Left renal cortex interstitium (tissue), 4 donors: ENCODE results near the gene GPR39. TPM values are rescaled to one million over a fixed set of nuclear protein-coding genes. Genes with fewer than 3 reads are reported as not detected.
A peak's percentile ranks its signal among the peaks of the same experiment; 100 is the strongest.

ENCODE experiments used
- DNase-seq, 4 donors: peaks; one replicate each; pipeline ENCODE4 v3.0.0-alpha.2; 2013; ENCODE audit warnings: low read depth in 4 of 4, low spot score in 2 of 4, missing footprints in 1 of 4
- polyA plus RNA-seq, 4 donors: library from polyadenylated mRNA; unstranded; fragments of 120-200 nt; gene quantifications; one replicate each; pipeline ENCODE4 v1.2.1, GENCODE V29; 2013; ENCODE audit not compliant: insufficient read length in 4 of 4

Gene GPR39
- polyA plus RNA-seq, 4 donors = 3.0 to 4.6 (median 3.5) TPM

GRCh38 chr2:132407784-132408183, 8.8 kb upstream of the GPR39 start:
- DNase-seq = no peak

DNA sequence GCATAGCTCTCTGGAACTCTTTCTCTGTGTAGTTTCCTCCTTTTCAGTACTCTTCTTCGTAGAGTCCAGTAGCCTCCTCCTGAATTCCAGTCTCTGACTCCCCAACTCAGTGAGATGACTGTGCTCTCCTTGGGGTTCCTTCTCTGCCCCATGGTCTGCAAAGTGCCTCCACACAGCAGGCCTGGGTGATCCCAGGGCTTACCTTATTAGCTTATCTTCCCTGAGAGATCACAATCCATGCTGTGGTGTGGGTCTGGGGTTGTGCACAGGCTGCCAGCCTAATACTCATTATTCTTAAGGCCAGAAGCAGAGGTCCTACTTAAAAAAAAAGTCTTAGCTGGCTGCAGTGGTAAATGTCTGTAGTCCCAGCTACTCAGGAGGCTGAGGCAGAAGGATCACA, 4.6 kb upstream of the GPR39 start:
- no peak for DNase-seq

GRCh38 chr2:132414081-132414480, 2.5 kb upstream of the GPR39 start:
- no peak for DNase-seq

GRCh38 chr2:132415256-132415914, 1.2 kb upstream of the GPR39 start:
- DNase-seq = no peak

- DNase-seq = peak; percentile 27 to 81 (median 67)
Measured at GRCh38 chr2:132415915-132416722, 486 bp upstream of the GPR39 start.

GRCh38 chr2:132417430-132418035, 928 bp downstream of the GPR39 start:
- DNase-seq = no peak

DNA sequence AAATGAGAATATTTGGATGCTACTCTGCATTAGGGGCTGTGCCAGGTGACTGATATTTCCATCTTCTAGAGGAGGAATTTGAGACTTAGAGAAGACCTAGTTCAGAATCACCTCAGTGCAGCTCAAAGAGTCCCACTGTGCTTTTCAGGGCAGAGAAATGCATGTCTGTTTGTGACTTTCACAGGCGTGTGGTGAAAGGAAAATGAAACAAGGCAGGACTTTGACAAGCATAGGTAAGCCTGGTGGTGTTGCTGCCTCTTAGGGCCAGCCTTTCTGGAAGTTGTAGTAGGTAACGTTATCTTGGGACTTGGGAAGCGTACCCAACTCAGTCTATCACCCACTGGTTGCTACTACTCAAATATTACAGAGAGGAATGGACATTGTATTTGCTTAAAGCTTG, 2.6 kb downstream of the GPR39 start:
- no peak for DNase-seq

DNA sequence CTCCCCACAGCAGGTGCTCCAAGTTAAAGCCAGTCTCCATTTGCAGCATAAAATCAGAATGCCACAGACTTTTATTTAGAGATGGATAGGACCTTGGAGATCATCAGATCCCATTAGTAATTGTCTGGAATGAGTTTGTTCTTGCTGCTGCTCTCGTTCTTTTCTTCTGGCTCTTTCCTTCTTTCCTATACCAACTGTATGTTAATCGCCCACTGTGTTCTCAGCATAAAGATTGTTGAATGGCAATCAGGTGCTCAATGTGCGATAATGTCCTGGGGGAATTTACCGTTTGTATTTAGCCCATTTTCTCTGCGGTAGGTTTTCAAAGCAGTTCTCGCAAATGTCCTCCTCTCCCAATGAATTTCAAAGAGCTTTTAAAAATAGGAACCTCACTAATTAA, 3.3 kb downstream of the GPR39 start:
- DNase-seq = no peak

DNA sequence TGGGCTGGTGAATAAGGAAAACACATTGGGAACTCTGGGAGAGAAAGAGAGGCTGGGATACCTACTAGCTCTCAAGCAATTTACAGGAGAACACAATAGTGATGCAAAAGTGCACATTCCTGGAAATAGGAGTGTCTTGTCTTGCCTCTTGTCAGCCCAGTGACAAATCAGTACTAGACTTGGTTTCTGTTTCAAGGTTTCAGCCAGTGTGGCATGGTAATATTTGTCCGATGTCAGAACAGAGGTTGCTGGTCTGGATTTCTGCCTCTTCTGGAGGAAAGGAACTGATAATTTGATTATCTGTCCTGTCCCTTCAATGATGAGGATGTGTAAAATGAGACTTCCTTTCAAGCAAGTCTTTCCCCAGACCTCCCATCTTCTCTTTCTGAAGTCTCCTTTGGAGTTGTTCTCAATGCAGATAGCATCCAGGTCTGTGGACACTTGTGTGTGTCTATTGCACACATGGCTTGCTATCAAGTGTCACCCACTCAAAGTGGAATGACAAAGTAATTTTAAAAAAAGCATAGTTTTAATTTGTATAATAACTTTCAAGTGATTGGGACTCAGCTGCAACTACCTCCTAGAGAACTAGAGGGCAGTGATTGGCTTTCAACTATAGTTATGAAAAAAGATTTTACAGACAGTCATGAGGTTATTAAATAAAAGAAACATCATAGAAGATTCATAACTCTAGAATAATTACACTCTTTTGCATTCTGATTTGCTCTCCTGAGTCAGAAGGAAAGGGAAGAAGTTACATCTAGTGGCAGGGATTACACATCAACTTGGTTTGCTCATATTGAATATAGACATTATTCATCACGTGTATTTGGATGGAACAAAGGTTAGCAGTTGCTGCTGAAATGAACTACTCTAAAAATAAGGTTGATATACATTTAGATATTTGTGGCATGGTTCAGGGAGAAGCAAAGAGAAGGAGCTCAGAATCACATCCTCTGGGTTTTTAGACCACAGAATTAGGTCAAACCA, 4.5 kb downstream of the GPR39 start:
- DNase-seq = no peak

GRCh38 chr2:132422736-132423135, 6.1 kb downstream of the GPR39 start:
- no peak for DNase-seq

DNA sequence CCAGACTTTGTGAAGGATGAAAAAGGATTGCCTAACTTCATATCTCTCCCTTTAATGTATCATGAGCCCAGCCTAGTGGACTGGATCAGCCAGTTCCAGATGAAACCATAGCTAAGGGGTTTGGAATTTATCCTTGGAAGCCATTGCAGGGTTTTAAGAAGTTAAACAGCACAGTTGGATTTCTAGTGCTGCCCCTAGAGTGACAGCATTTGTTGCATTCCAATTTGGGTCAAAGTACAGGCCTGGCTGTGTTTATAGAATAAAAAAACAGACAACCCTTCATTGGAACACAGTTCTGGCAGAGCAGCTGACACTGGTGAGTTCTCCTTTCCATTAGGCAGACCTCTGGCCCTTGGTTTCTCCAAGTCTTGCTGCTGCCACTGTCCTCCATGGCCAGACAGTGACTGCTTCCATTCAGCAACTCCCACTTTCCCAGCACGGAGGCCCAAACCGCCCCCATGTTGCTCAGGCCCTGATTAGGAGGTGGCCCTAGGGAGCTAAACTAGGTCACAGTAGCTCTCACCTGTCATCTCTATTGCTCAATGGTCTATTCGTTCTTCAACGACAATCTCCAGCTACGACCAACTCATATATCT, 8.0 kb downstream of the GPR39 start:
- no peak for DNase-seq

GRCh38 chr2:132426033-132426432, 9.4 kb downstream of the GPR39 start:
- DNase-seq = no peak

DNA sequence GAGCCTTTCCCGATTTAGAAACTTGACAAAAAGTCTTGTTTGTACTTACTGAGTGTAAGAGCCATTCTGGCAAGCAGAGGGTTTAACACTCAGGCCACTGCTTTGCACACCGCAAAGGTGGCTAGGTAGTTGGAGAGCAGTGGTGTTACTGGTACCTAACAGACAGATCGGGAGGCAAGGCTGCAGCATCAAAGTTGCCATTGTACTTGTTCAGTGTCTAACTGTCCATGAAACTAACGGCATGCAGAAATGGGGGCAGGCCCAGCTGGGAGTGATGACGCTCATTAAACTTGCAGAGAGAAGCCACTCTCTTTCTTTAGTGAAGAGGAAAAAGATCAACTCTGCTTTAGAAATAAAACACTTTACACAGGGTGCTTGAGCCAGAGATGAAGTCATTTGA, 10.1 kb downstream of the GPR39 start:
- no peak for DNase-seq

GRCh38 chr2:132429351-132429750, 12.7 kb downstream of the GPR39 start:
- DNase-seq = no peak

DNA sequence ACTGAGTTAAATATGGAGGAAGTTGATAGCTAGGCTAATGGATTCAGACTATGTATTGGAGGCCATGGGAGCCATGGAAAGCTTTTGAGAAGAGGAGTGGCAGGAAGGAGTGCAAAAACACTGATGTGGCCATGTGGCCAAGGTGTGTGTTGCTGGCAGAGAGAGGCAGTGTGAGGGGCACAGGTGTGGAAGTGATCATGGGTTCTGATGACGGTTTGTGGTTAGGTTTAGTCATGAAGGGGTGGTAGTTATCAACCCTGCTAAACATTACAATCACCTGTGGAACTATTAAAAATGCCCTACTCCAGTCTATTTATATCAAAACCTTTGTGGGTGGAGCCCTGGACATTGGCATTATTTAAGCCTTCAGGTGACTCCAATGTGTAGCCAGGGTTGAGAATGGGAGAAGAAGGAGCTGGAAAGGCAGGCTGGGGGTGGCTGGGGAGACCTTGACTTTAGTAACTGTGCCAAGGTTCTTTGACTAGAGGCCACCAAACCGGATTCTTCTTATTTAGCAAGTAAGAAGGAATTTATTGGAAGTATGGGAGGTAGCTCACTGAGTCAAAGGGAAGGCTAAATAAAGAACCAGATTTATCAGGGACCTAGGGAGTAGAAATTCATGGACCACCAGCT, 13.5 kb downstream of the GPR39 start:
- no peak for DNase-seq

DNA sequence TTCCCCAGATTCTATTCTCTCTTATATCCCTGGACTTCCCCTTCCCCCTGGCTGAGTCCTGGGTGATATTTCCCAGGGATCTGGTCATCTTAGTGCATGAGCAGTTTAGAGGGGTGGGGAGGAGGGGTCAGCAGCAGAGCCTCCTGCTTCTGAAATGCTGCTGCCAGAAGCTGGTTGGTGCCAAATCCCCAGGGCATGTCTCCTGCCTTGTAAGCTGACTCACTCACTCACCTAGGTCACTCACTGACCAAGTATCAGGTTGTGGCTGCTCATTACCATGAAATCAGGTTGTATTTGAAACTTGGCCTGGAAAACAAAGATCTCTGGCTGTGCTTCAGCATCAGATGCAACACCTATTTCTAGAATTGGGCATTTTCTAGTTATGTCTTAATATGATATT, 14.3 kb downstream of the GPR39 start:
- DNase-seq = no peak

DNA sequence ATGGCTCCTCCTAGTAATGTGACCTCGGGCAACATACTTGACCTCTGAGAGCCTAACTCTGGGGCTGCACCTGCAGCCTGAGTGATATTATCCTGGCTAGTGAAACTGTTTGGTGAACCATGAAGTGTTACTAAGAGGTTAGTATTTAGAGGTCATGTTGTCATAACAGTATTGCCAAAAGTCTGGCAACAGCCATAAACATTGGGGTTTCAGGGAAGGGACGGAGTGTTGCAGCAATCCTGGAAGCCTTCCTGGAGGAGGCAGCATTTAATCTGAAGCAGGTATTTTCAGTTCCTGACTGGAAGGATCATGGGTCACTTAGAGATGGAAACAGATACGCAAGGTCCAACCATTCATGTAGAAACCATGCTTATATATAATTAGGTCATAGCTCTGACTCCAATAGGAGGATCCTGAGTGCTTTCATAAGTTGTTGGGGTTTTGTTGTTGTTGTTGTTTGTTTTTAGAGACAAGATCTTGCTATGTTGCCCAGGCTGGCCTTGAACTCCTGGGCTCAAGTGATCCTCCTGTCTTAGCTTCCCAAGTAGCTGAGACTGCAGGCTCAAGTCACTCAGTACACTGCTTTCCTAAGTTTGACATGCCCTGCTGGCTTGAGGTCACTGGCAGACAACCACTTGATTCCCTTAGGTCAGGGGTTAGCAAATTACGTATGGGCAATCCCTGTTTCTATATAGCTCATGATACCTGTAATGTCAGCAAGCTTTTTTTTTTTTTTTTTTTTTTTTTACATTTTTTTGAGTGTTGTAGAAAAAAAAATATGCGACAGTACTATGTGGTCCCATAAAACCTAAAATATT, 21.5 kb downstream of the GPR39 start:
- no peak for DNase-seq

- DNase-seq = no peak
Measured at GRCh38 chr2:132438691-132439090, 22.1 kb downstream of the GPR39 start.
